ENCODE measurements around the gene SHC2. TPM values are rescaled to one million over a fixed set of nuclear protein-coding genes. Genes with fewer than 3 reads are reported as not detected.
"Not testable (repeated sequence)": the region's sequence is repeated elsewhere in the genome, so short reads cannot be mapped to it uniquely, and the experiment has no call there.

SHC2 gene
- total and polyA plus RNA-seq, 2 experiments from 2014 or later: 39.9 to 56.9 TPM

DNA sequence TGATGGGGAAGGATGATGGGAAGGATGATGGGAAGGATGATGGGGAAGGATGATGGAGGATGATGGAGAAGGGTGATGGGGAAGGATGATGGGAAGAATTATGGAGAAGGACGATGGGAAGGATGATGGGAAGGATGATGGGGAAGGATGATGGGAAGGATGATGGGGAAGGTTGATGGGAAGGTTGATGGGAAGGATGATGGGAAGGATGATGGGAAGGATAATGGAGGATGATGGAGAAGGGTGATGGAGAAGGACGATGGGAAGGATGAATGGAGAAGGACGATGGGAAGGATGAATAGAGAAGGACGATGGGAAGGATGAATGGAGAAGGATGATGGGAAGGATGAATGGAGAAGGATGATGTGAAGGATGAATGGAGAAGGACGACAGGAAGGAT lies 65.4 kb downstream of the SHC2 start:
- H3K9me3 ChIP-seq (ENCODE audit: low read depth): no peaks in the 10 kb centered on the region
- H3K4me3 ChIP-seq: no peak overlapping the region
- H3K27me3 ChIP-seq: no peaks in the 10 kb centered on the region
- no peaks in the 10 kb centered on the region for H3K36me3 ChIP-seq
- H3K27ac ChIP-seq: no peak overlapping the region
- TF ChIP-seq, protein P1, sequence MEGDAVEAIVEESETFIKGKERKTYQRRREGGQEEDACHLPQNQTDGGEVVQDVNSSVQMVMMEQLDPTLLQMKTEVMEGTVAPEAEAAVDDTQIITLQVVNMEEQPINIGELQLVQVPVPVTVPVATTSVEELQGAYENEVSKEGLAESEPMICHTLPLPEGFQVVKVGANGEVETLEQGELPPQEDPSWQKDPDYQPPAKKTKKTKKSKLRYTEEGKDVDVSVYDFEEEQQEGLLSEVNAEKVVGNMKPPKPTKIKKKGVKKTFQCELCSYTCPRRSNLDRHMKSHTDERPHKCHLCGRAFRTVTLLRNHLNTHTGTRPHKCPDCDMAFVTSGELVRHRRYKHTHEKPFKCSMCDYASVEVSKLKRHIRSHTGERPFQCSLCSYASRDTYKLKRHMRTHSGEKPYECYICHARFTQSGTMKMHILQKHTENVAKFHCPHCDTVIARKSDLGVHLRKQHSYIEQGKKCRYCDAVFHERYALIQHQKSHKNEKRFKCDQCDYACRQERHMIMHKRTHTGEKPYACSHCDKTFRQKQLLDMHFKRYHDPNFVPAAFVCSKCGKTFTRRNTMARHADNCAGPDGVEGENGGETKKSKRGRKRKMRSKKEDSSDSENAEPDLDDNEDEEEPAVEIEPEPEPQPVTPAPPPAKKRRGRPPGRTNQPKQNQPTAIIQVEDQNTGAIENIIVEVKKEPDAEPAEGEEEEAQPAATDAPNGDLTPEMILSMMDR (IDR thresholded peaks at IDR 0.05; ENCODE audit: low read depth, low read length): no peak
- peaks cover 5% of the 10 kb centered on the region for H3K4me1 ChIP-seq (ENCODE audit: low read depth)
- no peak for DNase-seq (ENCODE audit: low read depth in 1 of 2, low spot score in 1 of 2)

DNA sequence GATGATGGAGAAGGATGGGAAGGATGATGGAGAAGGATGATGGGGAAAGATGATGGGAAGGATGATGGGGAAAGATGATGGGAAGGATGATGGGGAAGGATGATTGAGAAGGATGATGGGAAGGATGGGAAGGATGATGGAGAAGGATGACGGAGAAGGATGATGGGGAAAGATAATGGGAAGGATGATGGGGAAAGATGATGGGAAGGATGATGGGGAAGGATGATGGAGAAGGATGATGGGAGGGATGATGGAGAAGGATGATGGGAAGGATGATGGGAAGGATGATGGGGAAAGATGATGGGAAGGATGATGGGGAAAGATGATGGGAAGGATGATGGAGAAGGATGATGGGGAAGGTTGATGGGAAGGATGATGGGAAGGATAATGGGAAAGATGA lies 66.0 kb downstream of the SHC2 start:
- not testable (repeated sequence) for H3K4me1 ChIP-seq (ENCODE audit: low read depth); H3K27me3 ChIP-seq; DNase-seq (ENCODE audit: low read depth in 1 of 2, low spot score in 1 of 2); H3K4me3 ChIP-seq; H3K9me3 ChIP-seq (ENCODE audit: low read depth); H3K27ac ChIP-seq; H3K36me3 ChIP-seq

DNA sequence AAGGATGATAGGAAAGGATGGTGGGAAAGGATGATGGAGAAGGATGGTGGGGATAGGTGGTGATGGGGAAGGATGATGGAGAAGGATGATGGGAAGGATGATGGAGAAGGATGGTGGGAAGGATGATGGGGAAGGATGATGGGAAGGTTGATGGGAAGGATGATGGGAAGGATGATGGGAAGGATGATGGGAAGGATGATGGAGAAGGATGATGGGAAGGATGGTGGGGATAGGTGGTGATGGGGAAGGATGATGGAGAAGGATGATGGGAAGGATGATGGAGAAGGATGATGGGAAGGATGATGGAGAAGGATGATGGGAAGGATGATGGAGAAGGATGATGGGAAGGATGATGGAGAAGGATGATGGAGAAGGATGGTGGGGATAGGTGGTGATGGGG lies 67.3 kb downstream of the SHC2 start:
- not testable (repeated sequence) for H3K4me3 ChIP-seq; H3K36me3 ChIP-seq; H3K27ac ChIP-seq; H3K27me3 ChIP-seq; H3K9me3 ChIP-seq (ENCODE audit: low read depth); DNase-seq (ENCODE audit: low read depth in 1 of 2, low spot score in 1 of 2); H3K4me1 ChIP-seq (ENCODE audit: low read depth)

DNA sequence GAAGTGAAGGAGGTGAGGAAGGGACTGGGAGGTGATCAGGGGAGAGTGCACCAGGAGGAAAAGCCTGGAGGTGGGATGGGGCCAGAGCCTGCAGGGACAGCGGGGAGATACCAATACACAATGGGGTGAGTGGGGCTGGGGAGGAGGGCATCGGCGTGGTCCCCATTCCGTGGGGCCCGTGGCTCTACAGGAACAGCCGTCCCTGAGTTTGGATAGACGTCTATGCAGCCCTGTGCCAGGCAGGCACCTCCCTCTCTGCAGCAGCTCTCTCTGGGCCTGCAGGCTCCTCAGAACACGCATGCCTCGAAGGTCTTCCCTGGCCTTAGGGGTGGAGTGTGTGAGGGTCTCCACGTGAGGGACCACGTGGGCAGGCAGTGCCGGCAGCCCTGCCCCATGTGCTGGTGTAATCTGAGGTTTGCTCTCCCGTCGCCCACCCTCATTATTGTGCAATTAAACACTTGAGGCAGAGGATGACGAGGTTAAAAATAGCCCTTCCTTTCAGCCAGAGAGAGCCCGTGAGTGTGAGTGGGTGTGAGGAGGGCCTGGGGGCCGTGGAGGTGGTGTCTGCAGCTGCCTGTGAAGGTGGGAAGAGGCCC lies 68.4 kb downstream of the SHC2 start:
- TF ChIP-seq, protein P1 (IDR thresholded peaks at IDR 0.05; ENCODE audit: low read depth, low read length): no peak
- DNase-seq (ENCODE audit: low read depth in 1 of 2, low spot score in 1 of 2): no peak
- no peak overlapping the region for H3K4me3 ChIP-seq
- no peaks in the 10 kb centered on the region for H3K36me3 ChIP-seq
- H3K27me3 ChIP-seq: no peaks in the 10 kb centered on the region
- H3K27ac ChIP-seq: no peak overlapping the region
- peaks cover 5% of the 10 kb centered on the region for H3K4me1 ChIP-seq (ENCODE audit: low read depth)
- H3K9me3 ChIP-seq (ENCODE audit: low read depth): no peaks in the 10 kb centered on the region

DNA sequence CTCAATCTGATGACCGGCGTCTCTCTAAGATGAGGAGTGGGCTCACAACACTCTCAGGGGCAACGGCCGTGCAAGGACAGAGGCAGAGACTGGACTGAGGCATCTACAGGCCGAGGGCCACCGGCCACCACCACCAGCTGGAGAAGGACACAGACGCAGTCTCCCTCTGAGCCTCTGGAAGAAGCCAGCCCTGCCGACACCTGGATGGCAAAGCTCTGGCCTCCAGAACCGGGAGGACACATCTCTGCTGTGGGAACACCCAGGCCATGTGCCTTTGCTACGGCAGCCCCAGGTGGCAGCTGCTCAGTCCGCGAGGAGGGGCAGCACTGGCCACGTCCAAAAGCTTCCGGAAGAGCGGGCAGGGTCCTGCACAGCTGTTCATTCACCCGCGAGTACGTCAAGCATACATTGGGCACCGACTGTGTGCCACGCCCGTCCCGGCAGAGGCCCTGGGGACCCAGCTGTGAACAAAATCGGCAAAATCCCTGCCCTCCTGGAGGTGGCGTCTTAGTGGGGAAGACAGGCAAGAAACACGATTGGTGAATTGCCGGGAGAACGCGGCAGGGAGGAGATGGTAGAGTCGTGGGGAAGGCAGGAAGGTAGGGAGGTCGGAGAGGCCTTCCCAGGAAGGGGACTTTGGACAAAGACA lies 69.0 kb downstream of the SHC2 start:
- H3K27me3 ChIP-seq: no peaks in the 10 kb centered on the region
- TF ChIP-seq, protein P1 (IDR thresholded peaks at IDR 0.05; ENCODE audit: low read depth, low read length): no peak
- no peak for DNase-seq (ENCODE audit: low read depth in 1 of 2, low spot score in 1 of 2)
- no peak overlapping the region for H3K4me3 ChIP-seq
- no peaks in the 10 kb centered on the region for H3K9me3 ChIP-seq (ENCODE audit: low read depth)
- no peaks in the 10 kb centered on the region for H3K36me3 ChIP-seq
- H3K4me1 ChIP-seq (ENCODE audit: low read depth): peaks cover 5% of the 10 kb centered on the region
- H3K27ac ChIP-seq: no peak overlapping the region

DNA sequence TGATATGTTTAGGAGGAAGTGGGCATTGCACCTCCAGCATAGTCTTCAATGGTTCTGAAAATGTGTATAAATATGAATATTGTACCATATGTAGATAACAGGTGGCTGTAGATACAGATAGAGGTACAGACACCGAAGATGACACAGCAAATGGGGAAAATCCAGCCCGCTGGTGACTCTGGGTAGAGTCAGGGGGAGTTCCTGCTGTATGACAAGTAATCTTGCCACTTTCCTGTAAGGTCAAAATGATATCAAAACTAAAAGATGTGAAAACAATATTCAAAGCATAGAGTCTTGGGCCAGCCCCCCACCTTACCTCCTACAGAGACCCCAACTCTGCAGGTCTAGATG lies 69.7 kb downstream of the SHC2 start:
- H3K27me3 ChIP-seq: no peaks in the 10 kb centered on the region
- H3K4me3 ChIP-seq: no peak overlapping the region
- no peaks in the 10 kb centered on the region for H3K9me3 ChIP-seq (ENCODE audit: low read depth)
- H3K27ac ChIP-seq: no peak overlapping the region
- peaks cover 5% of the 10 kb centered on the region for H3K4me1 ChIP-seq (ENCODE audit: low read depth)
- DNase-seq (ENCODE audit: low read depth in 1 of 2, low spot score in 1 of 2): no peak
- no peaks in the 10 kb centered on the region for H3K36me3 ChIP-seq
- TF ChIP-seq, protein P1 (IDR thresholded peaks at IDR 0.05; ENCODE audit: low read depth, low read length): no peak

All from cardiac muscle cell (in vitro differentiated cells and primary cell).